ENCODE data around the gene AEBP1.
"Not testable (repeated sequence)": the region's sequence is repeated elsewhere in the genome, so short reads cannot be mapped to it uniquely, and the experiment has no call there.

Gene AEBP1

GRCh38 chr7:44119829-44120380, 15.8 kb downstream of the AEBP1 start:
- DNase-seq (ENCODE audit: low spot score), result no peak

DNA sequence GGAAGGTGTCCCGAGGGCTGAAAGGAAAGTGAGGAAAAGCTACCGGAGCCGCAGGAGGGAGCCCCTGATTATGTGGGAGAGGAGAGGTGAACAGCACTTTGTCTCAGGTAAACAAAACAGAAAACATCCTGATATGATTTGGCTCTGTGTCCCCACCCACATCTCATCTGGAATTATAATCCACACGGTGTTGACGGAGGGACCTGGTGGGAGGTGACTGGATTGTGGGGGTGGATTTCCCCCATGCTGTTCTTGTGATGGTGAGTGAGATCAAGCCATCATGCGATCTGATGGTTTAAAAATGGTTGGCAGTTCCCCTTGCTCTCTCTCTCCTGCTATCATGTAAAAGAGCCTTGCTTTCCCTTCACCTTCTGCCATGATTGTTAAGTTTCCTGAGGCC, 16.2 kb downstream of the AEBP1 start:
- no peak for DNase-seq (ENCODE audit: low spot score)

GRCh38 chr7:44121761-44122420, 17.7 kb downstream of the AEBP1 start:
- no peak for DNase-seq (ENCODE audit: low spot score)

DNA sequence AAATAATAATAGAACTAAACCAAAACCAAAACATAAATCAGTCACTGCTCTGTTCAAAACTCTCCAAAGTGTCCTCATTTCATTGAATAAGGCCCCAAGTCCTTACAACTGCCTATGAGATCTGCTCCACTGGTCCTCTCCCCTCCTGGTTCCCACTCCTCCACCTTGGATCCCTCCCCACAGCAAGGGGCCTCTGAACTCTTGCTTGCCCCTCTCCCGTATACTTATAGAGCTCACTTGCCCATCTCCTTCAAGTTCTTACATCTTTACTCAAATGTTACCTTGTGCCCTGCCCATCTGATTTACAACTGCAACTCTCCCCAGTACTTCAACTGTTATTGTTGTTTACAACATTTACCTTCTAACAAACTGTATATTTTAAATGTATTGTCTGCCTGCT, 18.4 kb downstream of the AEBP1 start:
- no peak for DNase-seq (ENCODE audit: low spot score)

DNA sequence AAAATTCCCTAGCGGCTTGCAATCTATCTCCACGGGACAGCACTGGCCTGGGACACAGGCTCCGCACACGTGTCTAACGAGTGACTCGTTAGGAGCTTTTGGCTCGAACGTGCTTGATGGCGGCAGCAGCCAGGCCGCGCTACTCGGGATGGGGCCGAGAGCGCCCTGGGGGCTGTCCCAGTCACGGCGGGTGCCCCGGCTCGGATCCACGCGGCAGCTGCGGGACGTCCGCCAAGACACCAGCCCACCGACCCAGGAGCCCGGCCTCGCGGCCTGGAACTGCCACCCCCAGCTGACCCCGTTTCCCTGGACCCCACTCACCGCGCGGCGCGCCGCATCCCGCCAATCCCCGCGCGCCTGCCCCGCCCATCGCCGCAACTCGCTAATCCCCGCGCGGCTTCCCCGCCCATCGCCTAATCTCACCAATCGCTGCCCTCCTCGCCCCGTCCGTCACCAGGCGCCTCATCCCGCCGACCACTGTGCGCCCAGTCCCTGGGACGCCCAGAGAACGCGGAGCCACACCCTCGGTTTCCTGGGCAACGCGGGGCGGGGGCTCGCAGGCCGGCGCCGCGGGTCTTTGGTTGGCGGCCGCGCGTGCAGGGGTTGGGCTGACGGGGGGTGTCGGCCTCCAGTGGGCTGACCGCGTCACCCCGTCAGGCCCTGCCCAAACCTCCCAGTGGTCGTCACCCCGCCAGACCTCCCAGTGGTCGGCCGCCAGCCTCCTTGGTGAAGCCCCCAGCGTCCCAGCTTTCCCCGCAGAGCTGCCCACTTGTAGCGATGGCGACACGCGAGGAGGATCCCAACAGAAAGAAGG, 19.3 kb downstream of the AEBP1 start, which contains the start of gene POLD2:
Gene POLD2, minus strand, starts transcription at position 359 of the 814 bp plus-strand sequence. CDS start 1,495 bp downstream, outside the sequence.
- peak; percentile 96 for DNase-seq (ENCODE audit: low spot score)

- DNase-seq (ENCODE audit: low spot score), result no peak
These were observed 20.7 kb downstream of the AEBP1 start for GRCh38 chr7:44124822-44125202.

- not testable (repeated sequence) for DNase-seq (ENCODE audit: low spot score)
These were observed 22.4 kb downstream of the AEBP1 start for GRCh38 chr7:44126574-44126973.

GRCh38 chr7:44127161-44127560, 23.0 kb downstream of the AEBP1 start:
- no peak for DNase-seq (ENCODE audit: low spot score)

- no peak for DNase-seq (ENCODE audit: low spot score)
These were observed 24.8 kb downstream of the AEBP1 start for GRCh38 chr7:44128721-44129582.

- no peak for DNase-seq (ENCODE audit: low spot score)
These were observed 27.3 kb downstream of the AEBP1 start for GRCh38 chr7:44131173-44132029.

DNA sequence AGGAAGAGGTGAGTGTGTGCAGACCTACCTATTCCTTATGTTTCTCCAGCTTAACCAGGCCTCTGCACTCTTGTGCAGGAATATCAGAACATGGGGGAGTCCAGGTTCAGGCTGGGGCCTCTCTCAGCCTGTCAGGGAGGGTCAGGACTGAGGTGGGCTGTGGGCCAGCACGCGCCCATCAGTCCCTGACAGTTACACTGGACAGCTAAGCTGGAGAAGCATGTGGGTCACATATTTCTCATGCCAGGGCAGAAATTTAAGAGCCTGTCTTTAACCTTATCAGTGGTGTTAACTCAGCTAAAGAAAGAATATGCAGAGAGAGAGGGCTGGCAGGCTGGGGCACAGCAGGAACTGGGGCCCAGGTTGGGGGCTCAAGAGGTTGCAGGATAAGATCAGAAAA, 27.9 kb downstream of the AEBP1 start:
- DNase-seq (ENCODE audit: low spot score), result no peak

DNA sequence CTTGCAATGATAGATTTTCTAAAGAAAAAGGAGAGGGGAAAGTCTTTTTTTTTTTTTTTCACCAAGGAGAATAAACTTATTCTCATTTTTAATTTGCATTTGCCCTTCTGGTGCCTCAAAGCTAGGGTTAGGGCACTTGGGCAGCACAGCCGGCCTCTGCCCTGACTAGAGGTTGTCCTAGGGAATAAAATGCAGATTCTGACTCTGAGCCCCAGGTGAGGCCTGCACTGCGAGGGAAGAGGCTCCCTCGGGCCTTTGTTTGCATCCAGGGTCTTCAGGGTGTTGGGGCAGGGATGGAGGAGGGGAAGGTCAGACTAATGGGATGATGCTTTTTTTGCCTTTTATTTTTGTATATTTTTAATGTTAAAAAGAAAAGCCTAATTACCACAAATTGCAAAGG, 29.1 kb downstream of the AEBP1 start:
- DNase-seq (ENCODE audit: low spot score), result no peak

DNA sequence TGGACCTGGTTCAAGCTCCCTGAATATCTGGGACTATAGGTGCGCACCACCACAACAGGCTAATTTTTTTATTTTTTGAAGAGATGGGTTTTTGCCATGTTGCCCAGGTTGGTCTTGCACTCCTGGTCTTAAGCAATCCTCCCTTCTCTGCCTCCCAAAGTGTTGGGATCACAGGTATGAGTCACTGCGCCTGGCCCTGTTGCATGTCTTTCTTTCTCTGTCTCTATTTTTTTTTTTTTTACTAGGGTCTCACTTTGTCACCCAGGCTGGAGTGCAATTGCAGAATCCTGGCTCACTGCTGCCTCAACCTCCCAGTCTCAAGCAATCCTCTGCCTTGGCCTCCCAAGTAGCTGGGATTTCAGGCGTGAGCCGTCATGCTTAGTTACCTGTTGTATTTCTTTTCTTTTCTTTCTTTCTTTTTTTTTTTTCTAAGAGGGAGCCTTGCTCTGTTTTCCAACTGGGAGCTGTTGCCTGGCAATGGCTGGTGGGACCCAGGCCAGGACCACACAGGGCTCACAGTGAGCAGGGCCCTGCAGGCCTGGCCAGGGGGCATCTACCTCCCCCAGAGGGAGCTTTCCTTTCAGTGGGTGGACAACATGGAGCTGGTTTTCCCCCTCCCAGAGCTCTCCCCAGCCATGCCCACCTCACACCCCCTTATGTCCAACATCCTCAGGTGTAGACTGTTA, 30.9 kb downstream of the AEBP1 start:
- DNase-seq (ENCODE audit: low spot score), result no peak

- no peak for DNase-seq (ENCODE audit: low spot score)
These were observed 32.6 kb downstream of the AEBP1 start for GRCh38 chr7:44136731-44137130.

- DNase-seq (ENCODE audit: low spot score), result no peak
These were observed 34.6 kb downstream of the AEBP1 start for GRCh38 chr7:44138698-44139097.

- no peak for DNase-seq (ENCODE audit: low spot score)
These were observed 35.3 kb downstream of the AEBP1 start for GRCh38 chr7:44139311-44140010.

DNA sequence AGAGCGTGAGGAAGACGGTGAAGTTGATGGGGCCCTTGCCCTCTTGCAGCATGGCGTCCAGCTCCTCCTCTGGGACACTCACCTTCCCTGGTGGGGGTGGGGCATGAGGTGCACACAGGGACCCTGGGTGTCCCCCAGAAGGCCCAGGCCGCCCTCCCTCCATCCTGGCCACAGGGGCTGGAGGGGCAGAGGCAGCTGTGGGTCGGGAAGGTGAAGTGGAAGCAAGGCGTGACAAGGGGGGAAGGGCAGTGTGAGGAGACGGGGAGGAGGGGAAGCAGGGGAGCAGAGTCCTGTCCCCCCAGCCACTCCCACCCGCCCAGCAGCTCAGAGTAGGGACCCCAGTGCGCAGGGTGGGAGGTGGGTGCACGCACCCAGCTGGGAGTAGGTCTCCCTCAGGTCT, 36.2 kb downstream of the AEBP1 start:
- DNase-seq (ENCODE audit: low spot score), result no peak

GRCh38 chr7:44141221-44141850, 37.2 kb downstream of the AEBP1 start, which contains the start of gene MYL7:
TSS of gene MYL7 (minus strand) at chr7:44141332. CDS start at chr7:44141305, 27 bp downstream.
- no peak for DNase-seq (ENCODE audit: low spot score)

- no peak for DNase-seq (ENCODE audit: low spot score)
These were observed 37.9 kb downstream of the AEBP1 start for GRCh38 chr7:44142028-44142427.

All from kidney capillary endothelial cell (primary cell).